Measurements from ENCODE around the gene DAAM2. TPM values are rescaled to one million over a fixed set of nuclear protein-coding genes. Genes with fewer than 3 reads are reported as not detected.

DAAM2 gene
- total and polyA plus RNA-seq, 2 of the 8 experiments (the other 6 are each of a cell fraction or from before 2014, with no cell fraction given), result 1.5 to 2.9 TPM

DNA sequence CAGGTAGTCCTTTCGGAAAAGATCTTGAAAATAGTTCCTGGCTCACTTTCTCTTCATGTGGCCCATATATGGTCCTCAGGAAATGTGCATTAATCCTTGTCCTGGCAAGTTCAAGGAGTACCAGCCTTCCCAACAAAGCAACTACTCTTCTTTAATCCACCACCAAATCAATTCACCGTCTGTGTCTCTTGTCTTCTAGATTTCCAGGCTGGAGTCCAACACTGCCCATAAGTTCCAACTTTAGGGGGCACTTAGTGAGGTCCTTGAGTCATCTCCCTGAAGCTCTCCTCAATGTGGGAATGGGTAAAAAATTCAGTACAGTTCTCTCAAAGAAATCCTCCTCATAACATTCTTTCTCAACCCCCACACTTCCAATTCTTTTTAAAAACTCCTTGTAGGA lies 6.9 kb upstream of the DAAM2 start (continued):
- no peak for TF ChIP-seq SUZ12 (IDR thresholded peaks at IDR 0.05; ENCODE audit: low read length)
- no peak for TF ChIP-seq EP300 (IDR thresholded peaks at IDR 0.05; ENCODE audit: borderline replicate concordance in 1 of 2, low read depth in 2 of 2, low read length in 2 of 2)
- no peak for TF ChIP-seq KDM5A (IDR thresholded peaks at IDR 0.05; ENCODE audit: low read length)
- no peak for TF ChIP-seq TAF7 (optimal IDR thresholded peaks at IDR 0.05; ENCODE audit: borderline replicate concordance, low read depth, low read length)
